Measurements from ENCODE around the gene SENP2. TPM values are rescaled to one million over a fixed set of nuclear protein-coding genes. Genes with fewer than 3 reads are reported as not detected.
"Not testable (repeated sequence)": the region's sequence is repeated elsewhere in the genome, so short reads cannot be mapped to it uniquely, and the experiment has no call there.

The SENP2 gene
- total RNA-seq, 3 donors from 2014 or later, result 27.1 to 40.5 (median 28.4) TPM

DNA sequence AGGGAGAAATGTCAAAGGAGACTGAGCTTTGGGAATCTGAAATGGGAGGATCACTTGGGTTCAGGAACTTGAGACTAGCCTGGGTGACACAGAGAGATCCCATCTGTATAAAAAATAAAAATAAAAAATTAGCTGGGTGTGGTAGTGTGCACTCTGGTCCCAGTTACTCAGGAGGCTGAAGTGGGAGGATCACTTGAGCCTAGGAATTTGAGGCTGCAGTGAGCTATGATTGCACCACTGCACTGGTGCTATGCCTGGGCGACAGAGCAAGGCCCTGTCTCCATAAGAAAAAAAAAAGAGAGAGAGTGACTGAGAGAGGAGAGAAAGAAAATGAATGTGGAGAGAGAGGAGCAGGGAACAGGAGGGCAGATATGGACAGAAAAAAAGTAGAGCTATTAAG is 72.8 kb downstream of the SENP2 start:
- ATAC-seq (no peak), DNase-seq (no peak)
- TF ChIP-seq, protein P1, sequence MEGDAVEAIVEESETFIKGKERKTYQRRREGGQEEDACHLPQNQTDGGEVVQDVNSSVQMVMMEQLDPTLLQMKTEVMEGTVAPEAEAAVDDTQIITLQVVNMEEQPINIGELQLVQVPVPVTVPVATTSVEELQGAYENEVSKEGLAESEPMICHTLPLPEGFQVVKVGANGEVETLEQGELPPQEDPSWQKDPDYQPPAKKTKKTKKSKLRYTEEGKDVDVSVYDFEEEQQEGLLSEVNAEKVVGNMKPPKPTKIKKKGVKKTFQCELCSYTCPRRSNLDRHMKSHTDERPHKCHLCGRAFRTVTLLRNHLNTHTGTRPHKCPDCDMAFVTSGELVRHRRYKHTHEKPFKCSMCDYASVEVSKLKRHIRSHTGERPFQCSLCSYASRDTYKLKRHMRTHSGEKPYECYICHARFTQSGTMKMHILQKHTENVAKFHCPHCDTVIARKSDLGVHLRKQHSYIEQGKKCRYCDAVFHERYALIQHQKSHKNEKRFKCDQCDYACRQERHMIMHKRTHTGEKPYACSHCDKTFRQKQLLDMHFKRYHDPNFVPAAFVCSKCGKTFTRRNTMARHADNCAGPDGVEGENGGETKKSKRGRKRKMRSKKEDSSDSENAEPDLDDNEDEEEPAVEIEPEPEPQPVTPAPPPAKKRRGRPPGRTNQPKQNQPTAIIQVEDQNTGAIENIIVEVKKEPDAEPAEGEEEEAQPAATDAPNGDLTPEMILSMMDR (IDR thresholded peaks at IDR 0.05), result no peak
- Histone ChIP-seq H3K9me3 (no peaks in the 10 kb centered on the region), H3K4me1 (ENCODE audit: low read depth) (peaks cover 4% of the 10 kb centered on the region), H3K4me3 (no peak overlapping the region), H3K36me3 (ENCODE audit: low read depth) (no peaks in the 10 kb centered on the region)
- intact Hi-C loops (cut with DNase I, micrococcal nuclease), result no loop called here

DNA sequence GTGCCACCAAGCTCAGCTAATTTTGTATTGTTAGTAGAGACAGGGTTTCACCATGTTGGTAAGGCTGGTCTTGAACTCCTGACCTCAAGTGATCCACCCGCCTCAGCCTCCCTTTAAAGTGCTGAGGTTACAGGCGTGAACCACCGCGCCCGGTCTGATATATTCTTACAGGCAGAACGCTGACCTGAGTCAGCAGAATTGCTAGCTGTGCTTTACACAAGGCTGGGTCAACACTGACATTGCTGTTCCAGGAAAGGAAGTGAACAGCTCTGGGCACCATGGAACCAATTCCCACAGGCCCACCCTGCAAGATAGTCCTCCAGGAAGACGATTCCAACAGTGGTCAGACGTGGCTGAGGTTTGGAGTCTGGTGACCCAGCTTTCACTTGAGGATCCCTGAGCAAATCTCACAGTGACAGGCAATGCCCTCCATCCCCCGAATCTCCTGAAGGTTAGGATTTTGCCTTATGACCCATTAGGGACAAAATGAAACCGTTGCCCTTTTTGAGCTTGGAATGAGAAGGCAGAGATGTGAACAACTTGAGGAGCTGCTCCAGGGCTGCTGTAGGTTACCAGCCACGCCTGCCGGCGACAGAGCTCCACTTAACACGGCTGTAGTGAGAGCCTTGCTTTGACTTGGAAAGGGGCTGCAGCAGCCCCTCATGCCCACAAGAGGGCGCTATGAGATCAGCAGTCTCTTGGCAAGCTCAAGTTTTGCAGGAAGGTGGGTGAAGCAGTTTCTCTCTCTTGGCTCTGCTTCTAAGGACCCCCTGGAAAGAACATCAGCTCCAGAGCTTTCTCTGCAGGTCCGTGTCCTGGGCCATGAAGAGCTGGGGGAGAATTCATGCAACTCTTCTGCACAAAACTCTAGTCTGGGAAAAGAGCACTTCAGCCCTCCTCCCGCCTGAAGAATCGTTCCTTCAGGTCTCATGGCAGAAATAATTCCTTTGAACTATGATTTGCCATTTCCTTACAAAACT is 74.1 kb downstream of the SENP2 start:
- TF ChIP-seq, protein P1 (IDR thresholded peaks at IDR 0.05), result peak; percentile 95
- ATAC-seq (peak; percentile 92), DNase-seq (peak; percentile 74 to 87 (median 79))
- intact Hi-C loops (cut with DNase I, micrococcal nuclease), result no loop called here
- Histone ChIP-seq H3K4me1 (ENCODE audit: low read depth) (peaks cover 4% of the 10 kb centered on the region), H3K4me3 (no peak overlapping the region), H3K9me3 (no peaks in the 10 kb centered on the region), H3K36me3 (ENCODE audit: low read depth) (no peaks in the 10 kb centered on the region)

DNA sequence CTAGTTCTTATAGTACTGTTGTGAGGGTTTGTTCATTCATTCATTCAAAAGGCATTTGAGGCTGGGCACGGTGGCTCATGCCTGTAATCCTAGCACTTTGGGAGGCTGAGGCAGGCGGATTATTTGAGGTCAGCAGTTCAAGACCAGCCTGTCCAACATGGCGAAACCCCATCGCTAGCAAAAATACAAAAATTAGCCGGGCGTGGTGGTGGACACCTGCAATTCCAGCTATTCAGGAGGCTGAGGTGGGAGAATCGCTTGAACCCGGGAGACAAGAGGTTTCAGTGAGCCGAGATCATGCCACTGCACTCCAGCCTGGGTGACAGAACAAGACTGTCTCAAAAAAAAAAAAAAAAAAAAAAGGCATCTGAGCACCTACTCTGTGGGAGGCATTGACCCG is 75.2 kb downstream of the SENP2 start:
- H3K9me3 ChIP-seq; H3K36me3 ChIP-seq (ENCODE audit: low read depth); H3K4me1 ChIP-seq (ENCODE audit: low read depth); ATAC-seq; H3K4me3 ChIP-seq; DNase-seq; intact Hi-C loops (cut with DNase I, micrococcal nuclease): not testable (repeated sequence)

DNA sequence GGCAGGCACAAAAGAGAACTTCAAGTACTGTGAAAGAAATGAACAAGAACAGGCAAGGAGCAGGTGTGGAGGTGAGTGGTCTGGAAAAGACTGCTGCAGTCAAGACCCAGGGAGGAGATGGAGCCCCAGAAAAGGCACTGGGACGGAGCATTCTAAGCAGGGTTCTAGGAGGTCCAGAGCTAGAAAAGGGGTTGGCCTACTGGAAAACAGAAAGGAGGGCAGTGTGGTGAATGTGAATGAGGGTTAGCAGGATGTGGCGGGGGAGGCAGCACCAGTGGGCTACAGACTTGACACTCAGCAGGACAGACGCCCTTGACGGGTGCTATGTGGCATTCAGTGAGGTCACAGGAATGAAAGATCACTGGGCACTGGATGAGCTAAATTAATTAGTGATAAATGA is 75.7 kb downstream of the SENP2 start:
- TF ChIP-seq, protein P1 (IDR thresholded peaks at IDR 0.05), result no peak
- intact Hi-C loops (cut with DNase I, micrococcal nuclease), result no loop called here
- no peaks in the 10 kb centered on the region for H3K36me3 ChIP-seq (ENCODE audit: low read depth)

DNA sequence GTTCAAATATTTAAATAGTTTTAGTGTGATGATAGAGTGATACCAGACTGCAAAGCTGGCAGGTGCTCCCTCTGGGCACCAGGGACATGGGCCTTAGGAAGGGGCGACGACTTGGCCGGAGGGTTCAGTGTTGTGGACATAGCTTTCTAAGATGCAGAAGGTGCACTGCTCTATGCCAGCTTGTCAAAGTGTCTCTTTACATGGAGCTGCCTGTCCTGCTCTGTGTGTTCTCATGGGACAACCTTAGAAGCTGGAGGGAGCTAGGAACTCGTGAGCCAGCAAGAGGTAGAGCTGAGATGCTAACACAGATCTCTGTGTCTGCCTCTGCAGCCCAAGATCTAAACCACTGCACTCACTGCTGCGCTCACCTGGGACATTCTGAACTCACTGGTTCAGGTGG is 77.8 kb downstream of the SENP2 start:
- Histone ChIP-seq H3K36me3 (ENCODE audit: low read depth) (no peaks in the 10 kb centered on the region), H3K4me1 (ENCODE audit: low read depth) (peaks cover 10% of the 10 kb centered on the region), H3K9me3 (no peaks in the 10 kb centered on the region), H3K4me3 (no peak overlapping the region)
- intact Hi-C loops (cut with DNase I, micrococcal nuclease), result no loop called here
- no peak for ATAC-seq
- DNase-seq, result no peak
- TF ChIP-seq, protein P1 (IDR thresholded peaks at IDR 0.05), result no peak

More for the DNA sequence above, 75.7 kb downstream of the SENP2 start:
- DNase-seq, result no peak
- H3K4me3 ChIP-seq, result no peak overlapping the region
- H3K4me1 ChIP-seq (ENCODE audit: low read depth), result peaks cover 4% of the 10 kb centered on the region
- no peak for ATAC-seq
- no peaks in the 10 kb centered on the region for H3K9me3 ChIP-seq

DNA sequence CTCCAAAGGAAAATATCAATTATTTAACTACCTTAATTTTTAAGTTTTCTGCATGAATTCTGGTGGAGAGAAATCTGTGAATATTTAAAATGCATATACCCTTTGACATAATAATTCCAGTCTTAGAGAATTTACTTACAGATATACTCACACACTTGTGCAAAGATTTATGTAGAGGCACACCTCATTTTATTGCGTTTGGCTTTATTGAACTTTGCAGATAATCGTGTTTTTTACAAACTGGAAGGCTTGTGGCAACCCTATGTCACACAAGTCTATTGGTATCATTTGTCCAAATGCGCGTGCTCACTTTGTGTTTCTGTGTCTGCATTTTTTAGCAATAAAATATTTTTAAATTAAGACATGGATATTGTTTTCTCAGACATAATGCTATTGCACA is 81.5 kb downstream of the SENP2 start:
- intact Hi-C loops (cut with DNase I, micrococcal nuclease), result no loop called here
- peaks cover 6% of the 10 kb centered on the region for H3K4me1 ChIP-seq (ENCODE audit: low read depth)
- DNase-seq (peak in 1 of 3 donors; percentile 20), ATAC-seq (peak; percentile 78)
- TF ChIP-seq, protein P1 (IDR thresholded peaks at IDR 0.05), result no peak
- H3K4me3 ChIP-seq, result no peak overlapping the region
- H3K36me3 ChIP-seq (ENCODE audit: low read depth), result no peaks in the 10 kb centered on the region
- no peaks in the 10 kb centered on the region for H3K9me3 ChIP-seq
